Measurements from ENCODE around the gene NFAM1.

Gene NFAM1

DNA sequence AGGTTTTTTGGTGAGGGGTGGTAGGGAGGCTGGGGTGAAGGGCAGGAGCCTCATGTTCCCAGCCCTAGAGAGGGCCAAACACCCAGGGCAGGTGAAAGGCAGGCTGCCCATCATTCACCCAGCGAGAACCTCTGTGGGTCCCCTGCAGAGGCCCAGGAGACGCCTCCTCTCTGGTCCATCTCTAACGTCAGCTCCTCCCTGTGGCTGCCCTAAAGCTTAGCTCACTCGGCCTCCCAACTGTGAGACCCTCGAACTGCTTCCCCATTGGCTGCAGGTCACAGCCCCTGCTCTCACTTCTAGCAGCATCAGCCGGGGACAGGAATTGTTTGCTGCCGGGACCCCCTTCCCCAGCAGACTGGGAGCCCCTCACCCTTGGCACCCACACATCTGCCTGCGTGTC is 615 bp upstream of the NFAM1 start:
- Mint-ChIP-seq H3K36me3 (ENCODE audit: low read depth) (no peaks in the 10 kb centered on the region), H3K27me3 (ENCODE audit: low read depth) (peaks cover 25% of the 10 kb centered on the region), H3K27ac (no peak overlapping the region), H3K9me3 (no peaks in the 10 kb centered on the region), H3K4me3 (no peak overlapping the region), H3K4me1 (ENCODE audit: low read depth) (peaks cover 8% of the 10 kb centered on the region)

- Mint-ChIP-seq H3K4me3 (no peak overlapping the region), H3K27ac (no peak overlapping the region), H3K9me3 (no peaks in the 10 kb centered on the region), H3K4me1 (ENCODE audit: low read depth) (peaks cover 4% of the 10 kb centered on the region), H3K27me3 (ENCODE audit: low read depth) (peaks cover 25% of the 10 kb centered on the region), H3K36me3 (ENCODE audit: low read depth) (no peaks in the 10 kb centered on the region)
These were observed 693 bp downstream of the NFAM1 start for GRCh38 chr22:42431401-42432019.

GRCh38 chr22:42430528-42431125 is 1.6 kb downstream of the NFAM1 start:
- Mint-ChIP-seq H3K4me1 (ENCODE audit: low read depth) (peaks cover 1% of the 10 kb centered on the region), H3K27me3 (ENCODE audit: low read depth) (peaks cover 22% of the 10 kb centered on the region), H3K27ac (no peak overlapping the region), H3K9me3 (no peaks in the 10 kb centered on the region), H3K4me3 (no peak overlapping the region), H3K36me3 (ENCODE audit: low read depth) (no peaks in the 10 kb centered on the region)

DNA sequence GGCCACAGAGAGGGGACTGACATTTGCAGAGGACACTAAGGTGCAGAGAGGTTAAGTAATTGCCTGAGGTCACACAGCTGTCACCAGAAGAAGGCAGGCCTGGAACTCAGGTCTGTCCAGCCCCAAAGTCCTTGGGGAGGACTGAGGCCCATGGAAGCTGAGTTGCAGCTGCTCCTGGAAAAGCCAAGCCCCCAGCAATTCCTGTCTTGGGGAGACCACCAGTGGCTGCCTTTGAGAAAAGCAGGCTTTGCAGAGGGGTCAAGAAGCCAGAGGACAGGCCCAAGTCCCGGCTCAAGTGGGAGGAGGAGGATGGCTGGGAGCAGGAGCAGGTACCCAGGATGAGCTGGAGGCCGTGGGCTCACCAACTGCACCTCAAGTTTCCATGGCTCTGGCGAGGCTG is 3.4 kb downstream of the NFAM1 start:
- Mint-ChIP-seq H3K36me3 (ENCODE audit: low read depth) (no peaks in the 10 kb centered on the region), H3K9me3 (no peaks in the 10 kb centered on the region), H3K27ac (no peak overlapping the region), H3K27me3 (ENCODE audit: low read depth) (peaks cover 25% of the 10 kb centered on the region), H3K4me3 (no peak overlapping the region), H3K4me1 (ENCODE audit: low read depth) (peaks cover 1% of the 10 kb centered on the region)

DNA sequence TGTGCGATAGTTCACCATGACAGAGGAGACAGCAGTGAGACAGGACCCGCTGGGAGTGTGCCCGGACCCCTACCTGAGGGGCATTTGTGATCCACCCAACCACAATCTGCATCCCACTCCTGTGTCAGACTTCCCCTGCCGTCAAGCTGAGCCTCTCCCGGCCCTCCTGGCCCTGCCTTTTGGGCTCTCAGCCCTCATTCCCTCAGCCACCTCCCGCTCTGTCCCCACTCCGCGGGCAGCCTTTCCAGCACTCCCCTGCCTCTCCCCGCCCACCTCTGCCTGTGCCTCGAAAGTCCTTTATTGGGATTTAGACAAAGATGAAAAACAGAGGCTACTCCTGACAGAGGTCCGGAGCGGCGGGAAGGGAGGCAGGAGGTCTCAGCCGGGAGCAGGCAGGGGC is 4.2 kb downstream of the NFAM1 start:
- Mint-ChIP-seq H3K4me3 (no peak overlapping the region), H3K4me1 (ENCODE audit: low read depth) (peaks cover 1% of the 10 kb centered on the region), H3K27me3 (ENCODE audit: low read depth) (peaks cover 20% of the 10 kb centered on the region), H3K9me3 (no peaks in the 10 kb centered on the region), H3K36me3 (ENCODE audit: low read depth) (no peaks in the 10 kb centered on the region), H3K27ac (no peak overlapping the region)

- Mint-ChIP-seq H3K36me3 (ENCODE audit: low read depth) (no peaks in the 10 kb centered on the region), H3K9me3 (no peaks in the 10 kb centered on the region), H3K4me1 (ENCODE audit: low read depth) (peaks cover 1% of the 10 kb centered on the region), H3K27me3 (ENCODE audit: low read depth) (peaks cover 17% of the 10 kb centered on the region), H3K4me3 (no peak overlapping the region), H3K27ac (no peak overlapping the region)
These were observed 5.0 kb downstream of the NFAM1 start for GRCh38 chr22:42427167-42427566.

GRCh38 chr22:42425989-42426355 is 6.2 kb downstream of the NFAM1 start:
- Mint-ChIP-seq H3K27ac (no peak overlapping the region), H3K4me1 (ENCODE audit: low read depth) (no peaks in the 10 kb centered on the region), H3K27me3 (ENCODE audit: low read depth) (peaks cover 12% of the 10 kb centered on the region), H3K9me3 (no peaks in the 10 kb centered on the region), H3K4me3 (no peak overlapping the region), H3K36me3 (ENCODE audit: low read depth) (no peaks in the 10 kb centered on the region)

DNA sequence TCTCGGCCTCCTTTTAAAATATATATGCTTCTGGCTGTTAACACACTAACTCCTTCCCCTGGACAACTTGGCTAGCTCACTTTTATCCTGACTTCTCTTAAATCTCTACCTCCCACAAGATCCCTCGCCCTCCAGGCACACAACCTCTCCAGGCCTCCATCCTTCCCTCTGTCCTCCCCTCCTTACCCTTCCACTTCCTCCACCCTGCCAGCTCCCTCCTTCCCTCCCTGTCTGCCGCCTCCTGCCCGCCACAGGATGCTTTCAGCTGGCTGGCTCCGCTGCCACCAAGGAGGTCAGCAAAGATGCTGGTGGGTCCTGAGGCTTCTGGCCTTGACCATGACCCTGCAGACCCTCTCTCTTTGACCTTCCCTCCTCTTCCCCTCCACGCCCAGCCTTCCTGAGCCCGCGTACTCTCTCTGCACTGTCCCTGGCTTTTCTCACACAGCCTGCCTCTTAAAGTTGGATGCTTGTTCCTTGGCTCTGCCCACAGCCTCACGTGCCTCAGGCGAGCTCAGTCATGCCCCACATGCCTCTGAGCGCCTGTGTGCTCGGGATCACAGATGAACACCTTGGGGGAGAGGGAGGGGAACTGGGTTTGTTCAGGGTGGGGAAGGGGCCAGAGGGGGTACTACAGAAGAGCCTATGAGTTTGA is 6.7 kb downstream of the NFAM1 start:
- H3K36me3 Mint-ChIP-seq (ENCODE audit: low read depth), result no peaks in the 10 kb centered on the region
- H3K9me3 Mint-ChIP-seq, result no peaks in the 10 kb centered on the region
- H3K27ac Mint-ChIP-seq, result no peak overlapping the region
- H3K4me3 Mint-ChIP-seq, result no peak overlapping the region
- H3K27me3 Mint-ChIP-seq (ENCODE audit: low read depth), result peaks cover 6% of the 10 kb centered on the region
- no peaks in the 10 kb centered on the region for H3K4me1 Mint-ChIP-seq (ENCODE audit: low read depth)

GRCh38 chr22:42419243-42419881 is 12.8 kb downstream of the NFAM1 start:
- no peak overlapping the region for H3K4me3 Mint-ChIP-seq
- H3K27ac Mint-ChIP-seq, result no peak overlapping the region

GRCh38 chr22:42418811-42419242 is 13.4 kb downstream of the NFAM1 start:
- H3K4me1 Mint-ChIP-seq (ENCODE audit: low read depth), result no peaks in the 10 kb centered on the region
- H3K36me3 Mint-ChIP-seq (ENCODE audit: low read depth), result no peaks in the 10 kb centered on the region
- no peaks in the 10 kb centered on the region for H3K9me3 Mint-ChIP-seq
- no peaks in the 10 kb centered on the region for H3K27me3 Mint-ChIP-seq (ENCODE audit: low read depth)
- H3K27ac Mint-ChIP-seq, result no peak overlapping the region
- no peak overlapping the region for H3K4me3 Mint-ChIP-seq

More at GRCh38 chr22:42419243-42419881, 12.8 kb downstream of the NFAM1 start:
- Mint-ChIP-seq H3K9me3 (no peaks in the 10 kb centered on the region), H3K4me1 (ENCODE audit: low read depth) (no peaks in the 10 kb centered on the region), H3K27me3 (ENCODE audit: low read depth) (no peaks in the 10 kb centered on the region), H3K36me3 (ENCODE audit: low read depth) (no peaks in the 10 kb centered on the region)

GRCh38 chr22:42417645-42418305 is 14.4 kb downstream of the NFAM1 start:
- H3K4me3 Mint-ChIP-seq, result no peak overlapping the region

DNA sequence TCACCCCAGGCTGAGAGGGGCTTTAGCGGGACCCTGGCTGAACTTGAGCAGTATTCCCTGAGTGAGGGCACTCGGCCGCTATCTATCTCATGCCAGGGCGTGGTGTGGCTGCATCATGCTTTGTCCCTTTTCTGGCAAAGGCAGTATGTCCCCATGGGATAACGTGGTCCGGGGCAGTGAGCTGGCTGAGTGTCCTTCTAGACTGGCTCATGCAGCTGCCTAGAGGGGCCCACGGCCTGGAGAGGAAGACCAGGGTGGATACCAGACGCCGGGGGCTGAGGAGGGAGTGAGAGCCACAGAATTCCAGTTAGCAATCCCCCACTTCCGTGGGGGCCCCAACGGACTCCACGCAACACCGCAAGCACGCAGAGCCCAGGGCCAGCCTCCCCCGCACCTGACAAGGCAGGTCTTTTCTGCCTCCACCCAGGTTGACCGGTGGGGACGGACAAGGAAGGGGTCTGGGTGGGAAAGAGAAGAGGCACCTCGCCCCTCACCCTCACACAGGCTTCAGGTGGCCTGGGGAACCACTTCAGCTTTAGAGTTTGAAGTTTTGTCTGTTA is 15.5 kb downstream of the NFAM1 start:
- no peaks in the 10 kb centered on the region for H3K9me3 Mint-ChIP-seq
- H3K4me1 Mint-ChIP-seq (ENCODE audit: low read depth), result no peaks in the 10 kb centered on the region
- no peak overlapping the region for H3K4me3 Mint-ChIP-seq
- no peaks in the 10 kb centered on the region for H3K27me3 Mint-ChIP-seq (ENCODE audit: low read depth)
- no peak overlapping the region for H3K27ac Mint-ChIP-seq
- H3K36me3 Mint-ChIP-seq (ENCODE audit: low read depth), result no peaks in the 10 kb centered on the region

More at GRCh38 chr22:42417645-42418305, 14.4 kb downstream of the NFAM1 start:
- Mint-ChIP-seq H3K27ac (no peak overlapping the region), H3K9me3 (no peaks in the 10 kb centered on the region), H3K4me1 (ENCODE audit: low read depth) (no peaks in the 10 kb centered on the region), H3K27me3 (ENCODE audit: low read depth) (no peaks in the 10 kb centered on the region), H3K36me3 (ENCODE audit: low read depth) (no peaks in the 10 kb centered on the region)

GRCh38 chr22:42414565-42415303 is 17.5 kb downstream of the NFAM1 start:
- H3K36me3 Mint-ChIP-seq (ENCODE audit: low read depth), result no peaks in the 10 kb centered on the region
- no peak overlapping the region for H3K27ac Mint-ChIP-seq
- no peak overlapping the region for H3K4me3 Mint-ChIP-seq
- no peaks in the 10 kb centered on the region for H3K27me3 Mint-ChIP-seq (ENCODE audit: low read depth)
- H3K9me3 Mint-ChIP-seq, result no peaks in the 10 kb centered on the region
- no peaks in the 10 kb centered on the region for H3K4me1 Mint-ChIP-seq (ENCODE audit: low read depth)

DNA sequence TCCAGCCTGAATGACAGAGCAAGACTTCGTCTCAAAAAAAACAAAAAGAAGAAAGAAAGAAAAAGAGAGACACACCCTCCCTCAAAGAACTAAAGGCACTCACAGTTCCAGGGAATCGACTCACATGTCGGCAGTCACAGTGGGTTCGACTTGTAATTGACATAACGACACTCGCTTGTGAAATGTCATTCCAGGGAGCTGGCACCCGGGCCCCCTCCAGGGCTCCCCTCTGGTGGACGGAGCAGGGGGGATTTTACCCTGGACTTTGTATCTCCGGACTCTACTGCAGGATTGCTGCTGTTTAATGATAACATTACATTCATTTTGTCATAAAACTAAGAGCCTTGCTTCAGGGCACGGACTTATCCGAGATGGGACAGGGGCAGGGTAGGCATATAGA is 18.2 kb downstream of the NFAM1 start:
- H3K4me1 Mint-ChIP-seq (ENCODE audit: low read depth), result no peaks in the 10 kb centered on the region
- H3K27me3 Mint-ChIP-seq (ENCODE audit: low read depth), result no peaks in the 10 kb centered on the region
- H3K27ac Mint-ChIP-seq, result no peak overlapping the region
- H3K9me3 Mint-ChIP-seq, result no peaks in the 10 kb centered on the region
- no peak overlapping the region for H3K4me3 Mint-ChIP-seq
- no peaks in the 10 kb centered on the region for H3K36me3 Mint-ChIP-seq (ENCODE audit: low read depth)

Measured in T-helper 1 cell treated with Interleukin-12 subunit alpha and Interleukin-12 subunit beta and Interleukin-4 antibody, amounts not matched to agents 30 μg/mL and 1 μg/mL, for 36 hours (primary cell).